Upper lobe of left lung (tissue), 4 donors: ENCODE measurements around the gene PNRC2.

Experiments
- CTCF ChIP-seq, 6 experiments: fragments of 450-650 bp in 4 of 6; fragments of 200-600 bp in 2 of 6; sonication (generic) in 2 of 6; IDR thresholded peaks; one replicate each; pipeline ENCODE4 v1.5.1; 2016 to 2019; ENCODE audit warnings: antibody characterized with exemption in 6 of 6
- EP300 ChIP-seq, 4 donors: sonication (generic); formaldehyde crosslinking; IDR thresholded peaks; one replicate each; pipeline ENCODE4 v1.5.1; 2017; ENCODE audit warnings: antibody characterized with exemption in 4 of 4, control low read depth in 2 of 4
- POLR2A ChIP-seq, 4 donors: fragments of 450-650 bp; IDR thresholded peaks; one replicate each; pipeline ENCODE4 v1.5.1; 2016 to 2017; ENCODE audit warnings: antibody characterized with exemption in 4 of 4, mild to moderate bottlenecking in 2 of 4

GRCh38 chr1:23958810-23959460, 693 bp upstream of the PNRC2 start:
- TF ChIP-seq CTCF (IDR thresholded peaks at IDR 0.05) (peak in 4 of 6 experiments; percentile 15 to 57 (median 26)), POLR2A (IDR thresholded peaks at IDR 0.05) (peak in 1 of 4 donors; percentile 38), EP300 (IDR thresholded peaks at IDR 0.05) (no peak)
